Measurements from ENCODE around the gene DIPK1B.

GRCh38 chr9:136690104-136690805 lies 22.1 kb upstream of the DIPK1B start:
- no peak for TF ChIP-seq CTCF (IDR thresholded peaks at IDR 0.05 in 2 of 3, conservative IDR thresholded peaks at IDR 0.05 in 1 of 3; ENCODE audit: control insufficient read depth in 2 of 3, extremely low read depth in 1 of 3, insufficient read depth in 1 of 3, low read depth in 3 of 3, low read length in 3 of 3)
- TF ChIP-seq NBN (IDR thresholded peaks at IDR 0.05) = no peak
- TF ChIP-seq POLR2A (IDR thresholded peaks at IDR 0.05; ENCODE audit: low read depth, low read length) = no peak
- TF ChIP-seq EZH2 (IDR thresholded peaks at IDR 0.05; ENCODE audit: borderline replicate concordance, control insufficient read depth, low read depth, low read length) = no peak

All from GM12878 (cell line).